Measurements from ENCODE around the gene SNRNP70. TPM values are rescaled to one million over a fixed set of nuclear protein-coding genes. Genes with fewer than 3 reads are reported as not detected.
"Not testable (repeated sequence)": the region's sequence is repeated elsewhere in the genome, so short reads cannot be mapped to it uniquely, and the experiment has no call there.

SNRNP70 gene
- total and polyA plus RNA-seq, 2 experiments from 2014 or later = 243 to 361 TPM

DNA sequence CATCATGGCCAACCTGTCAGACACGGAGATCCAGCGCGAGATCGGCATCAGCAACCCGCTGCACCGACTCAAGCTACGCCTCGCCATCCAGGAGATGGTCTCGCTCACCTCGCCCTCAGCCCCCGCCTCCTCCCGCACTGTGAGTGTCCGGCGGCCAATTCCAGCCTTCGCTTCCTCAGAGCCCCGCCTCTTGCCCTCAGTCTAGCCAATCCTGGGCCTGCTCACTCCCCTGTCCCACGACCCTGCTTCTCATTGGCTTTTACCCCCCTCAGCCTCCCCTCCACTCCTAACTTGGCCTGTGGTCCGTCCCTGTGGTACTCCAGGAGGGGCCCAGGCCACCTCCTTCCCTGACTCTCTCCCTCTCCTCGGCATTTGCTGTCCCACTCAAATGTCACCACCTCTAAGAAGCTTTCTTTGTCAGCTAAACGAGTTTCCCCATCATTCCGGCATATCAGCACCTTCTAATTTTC, 57.6 kb downstream of the SNRNP70 start:
- H3K4me1 ChIP-seq (ENCODE audit: insufficient read depth) = peaks cover 20% of the 10 kb centered on the region
- H3K9me3 Mint-ChIP-seq = no peaks in the 10 kb centered on the region
- H3K27ac Mint-ChIP-seq = no peak overlapping the region
- 0 out of 2 replicates have a peak, but pooled peaks cover 3% of the 10 kb centered on the region for H3K9me2 ChIP-seq (ENCODE audit: insufficient read depth)
- no peaks in the 10 kb centered on the region for H3K79me2 ChIP-seq (replicated peaks; ENCODE audit: insufficient read depth)
- H3K4me3 ChIP-seq = peak overlapping the region; percentile 64
- H4K20me1 ChIP-seq (replicated peaks; ENCODE audit: insufficient read depth) = no peaks in the 10 kb centered on the region
- no peaks in the 10 kb centered on the region for H3K36me3 ChIP-seq (ENCODE audit: insufficient read depth)
- peak overlapping the region; percentile 88 for H3K4me3 Mint-ChIP-seq
- peaks cover 13% of the 10 kb centered on the region for H3K27me3 Mint-ChIP-seq (ENCODE audit: insufficient read depth, low read depth, poor library complexity)
- H3K4me2 ChIP-seq = peak overlapping the region; percentile 84
- H3F3A ChIP-seq (replicated peaks; ENCODE audit: low read depth) = 0 out of 2 replicates have a peak, but pooled peaks cover 5% of the 10 kb centered on the region
- TF ChIP-seq POLR2AphosphoS5 (IDR thresholded peaks at IDR 0.05; ENCODE audit: low read depth) (peak; percentile 69), EZH2 (IDR thresholded peaks at IDR 0.05; ENCODE audit: low read depth, unreplicated experiment) (no peak)
- no peaks in the 10 kb centered on the region for H3K27me3 ChIP-seq (ENCODE audit: insufficient read depth)
- H3K4me1 Mint-ChIP-seq = peaks cover 28% of the 10 kb centered on the region
- H3K27ac ChIP-seq (ENCODE audit: low read depth) = no peak overlapping the region
- no peaks in the 10 kb centered on the region; the same call in 1 of the 3 replicates for H3K36me3 Mint-ChIP-seq (ENCODE audit: low read depth)
- peak; percentile 87 for ATAC-seq
- DNase-seq (ENCODE audit: low spot score) = peak; percentile 99
- H2AFZ ChIP-seq = no peak overlapping the region

DNA sequence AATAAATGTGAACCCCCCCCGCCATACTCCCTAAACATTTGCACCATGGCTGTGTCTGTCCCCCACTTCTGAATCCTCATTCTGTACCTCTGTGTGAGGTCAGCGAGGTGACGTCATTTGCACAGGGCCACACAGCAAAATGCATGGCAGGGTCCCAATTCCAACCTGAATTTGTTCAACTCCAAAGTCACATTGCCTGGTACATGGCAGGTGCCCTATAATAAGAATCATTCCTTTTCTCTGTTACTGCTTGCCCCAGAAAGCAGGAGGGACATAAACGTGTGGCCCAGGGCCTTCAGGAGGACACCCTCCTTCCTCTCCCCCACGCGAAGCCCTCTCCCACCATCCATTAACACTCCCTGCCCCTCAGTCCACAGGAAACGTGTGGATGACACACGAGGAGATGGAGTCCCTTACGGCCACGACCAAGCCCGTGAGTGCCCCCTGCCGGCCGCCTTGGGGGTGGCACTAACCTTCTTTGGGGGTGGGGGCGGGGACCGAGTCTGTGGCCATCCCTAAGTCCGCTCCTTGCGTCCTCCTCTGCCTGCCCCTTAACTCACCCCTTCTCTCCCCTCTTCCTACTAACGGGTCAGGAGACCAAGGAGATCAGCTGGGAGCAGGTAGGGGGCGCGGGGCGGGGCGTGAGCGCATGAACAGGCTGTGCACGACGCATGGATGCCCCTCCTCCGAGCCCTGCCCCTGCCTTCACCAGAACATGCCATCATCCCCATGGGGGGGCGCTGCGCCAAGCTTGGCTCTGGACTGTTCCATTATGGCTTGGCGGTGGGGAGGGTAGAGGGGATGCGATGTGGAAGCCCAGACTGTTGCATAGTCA, 60.5 kb downstream of the SNRNP70 start:
- Mint-ChIP-seq H3K9me3 (0 out of 3 replicates have a peak, but pooled peaks cover 3% of the 10 kb centered on the region), H3K4me1 (peaks cover 32% of the 10 kb centered on the region), H3K36me3 (ENCODE audit: low read depth) (no peaks in the 10 kb centered on the region; the same call in 1 of the 3 replicates), H3K4me3 (peak overlapping the region; percentile 83), H3K27me3 (ENCODE audit: insufficient read depth, low read depth, poor library complexity) (peaks cover 21% of the 10 kb centered on the region), H3K27ac (peak overlapping the region; percentile 98)
- H3F3A ChIP-seq (replicated peaks; ENCODE audit: low read depth) = peaks cover 17% of the 10 kb centered on the region
- no peaks in the 10 kb centered on the region for H3K36me3 ChIP-seq (ENCODE audit: insufficient read depth)
- H3K4me3 ChIP-seq = peak overlapping the region; percentile 70
- H3K79me2 ChIP-seq (replicated peaks; ENCODE audit: insufficient read depth) = no peaks in the 10 kb centered on the region
- peak overlapping the region; percentile 95 for H2AFZ ChIP-seq
- no peaks in the 10 kb centered on the region for H4K20me1 ChIP-seq (replicated peaks; ENCODE audit: insufficient read depth)
- peak overlapping the region; percentile 87 for H3K4me2 ChIP-seq
- 0 out of 2 replicates have a peak, but pooled peaks cover 7% of the 10 kb centered on the region for H3K9me2 ChIP-seq (ENCODE audit: insufficient read depth)
- DNase-seq (ENCODE audit: low spot score) = peak; percentile 98
- peak; percentile 20 for ATAC-seq
- peaks cover 20% of the 10 kb centered on the region for H3K4me1 ChIP-seq (ENCODE audit: insufficient read depth)
- H3K27me3 ChIP-seq (ENCODE audit: insufficient read depth) = no peaks in the 10 kb centered on the region
- H3K27ac ChIP-seq (ENCODE audit: low read depth) = peak overlapping the region; percentile 80
- no peak for TF ChIP-seq STAT1 (IDR thresholded peaks at IDR 0.05; ENCODE audit: unreplicated experiment)
- TF ChIP-seq EZH2 (IDR thresholded peaks at IDR 0.05; ENCODE audit: low read depth, unreplicated experiment) = no peak
- peak; percentile 70 for TF ChIP-seq CREB1 (CRISPR knock-in tag; IDR thresholded peaks at IDR 0.05; ENCODE audit: low read depth)
- TF ChIP-seq POLR2AphosphoS5 (IDR thresholded peaks at IDR 0.05; ENCODE audit: low read depth) = peak; percentile 53
- no peak for TF ChIP-seq ZNF114 (CRISPR knock-in tag; IDR thresholded peaks at IDR 0.05)
- TF ChIP-seq, protein P1, sequence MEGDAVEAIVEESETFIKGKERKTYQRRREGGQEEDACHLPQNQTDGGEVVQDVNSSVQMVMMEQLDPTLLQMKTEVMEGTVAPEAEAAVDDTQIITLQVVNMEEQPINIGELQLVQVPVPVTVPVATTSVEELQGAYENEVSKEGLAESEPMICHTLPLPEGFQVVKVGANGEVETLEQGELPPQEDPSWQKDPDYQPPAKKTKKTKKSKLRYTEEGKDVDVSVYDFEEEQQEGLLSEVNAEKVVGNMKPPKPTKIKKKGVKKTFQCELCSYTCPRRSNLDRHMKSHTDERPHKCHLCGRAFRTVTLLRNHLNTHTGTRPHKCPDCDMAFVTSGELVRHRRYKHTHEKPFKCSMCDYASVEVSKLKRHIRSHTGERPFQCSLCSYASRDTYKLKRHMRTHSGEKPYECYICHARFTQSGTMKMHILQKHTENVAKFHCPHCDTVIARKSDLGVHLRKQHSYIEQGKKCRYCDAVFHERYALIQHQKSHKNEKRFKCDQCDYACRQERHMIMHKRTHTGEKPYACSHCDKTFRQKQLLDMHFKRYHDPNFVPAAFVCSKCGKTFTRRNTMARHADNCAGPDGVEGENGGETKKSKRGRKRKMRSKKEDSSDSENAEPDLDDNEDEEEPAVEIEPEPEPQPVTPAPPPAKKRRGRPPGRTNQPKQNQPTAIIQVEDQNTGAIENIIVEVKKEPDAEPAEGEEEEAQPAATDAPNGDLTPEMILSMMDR (conservative IDR thresholded peaks at IDR 0.05; ENCODE audit: low read depth in 2 of 2) = peak; percentile 82 to 96

DNA sequence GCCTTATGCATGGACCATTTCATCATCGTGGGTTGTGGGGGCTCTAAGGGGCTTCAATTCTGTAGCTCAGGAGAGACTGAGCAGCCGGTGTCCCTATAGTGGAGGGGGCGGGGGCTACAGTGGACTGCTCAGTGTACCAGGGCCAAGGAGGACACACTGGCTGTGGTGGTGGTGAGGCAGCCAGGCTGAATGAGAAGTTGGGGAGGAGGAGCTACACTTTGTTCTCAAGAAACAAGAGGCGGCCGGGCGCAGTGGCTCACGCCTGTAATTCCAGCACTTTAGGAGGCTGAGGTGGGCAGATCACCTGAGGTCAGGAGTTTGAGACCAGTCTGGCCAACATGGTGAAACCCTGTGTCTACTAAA, 61.1 kb downstream of the SNRNP70 start:
- H3F3A ChIP-seq (replicated peaks; ENCODE audit: low read depth) = peaks cover 22% of the 10 kb centered on the region
- H3K27me3 ChIP-seq (ENCODE audit: insufficient read depth); H3K79me2 ChIP-seq (replicated peaks; ENCODE audit: insufficient read depth); H3K36me3 Mint-ChIP-seq (ENCODE audit: low read depth); H3K9me2 ChIP-seq (ENCODE audit: insufficient read depth); H3K36me3 ChIP-seq (ENCODE audit: insufficient read depth); H4K20me1 ChIP-seq (replicated peaks; ENCODE audit: insufficient read depth); H3K9me3 Mint-ChIP-seq: not testable (repeated sequence)
- TF ChIP-seq POLR2AphosphoS5 (IDR thresholded peaks at IDR 0.05; ENCODE audit: low read depth) = peak; percentile 42; the same call in 1 of the 2 replicates
- TF ChIP-seq, protein P2, sequence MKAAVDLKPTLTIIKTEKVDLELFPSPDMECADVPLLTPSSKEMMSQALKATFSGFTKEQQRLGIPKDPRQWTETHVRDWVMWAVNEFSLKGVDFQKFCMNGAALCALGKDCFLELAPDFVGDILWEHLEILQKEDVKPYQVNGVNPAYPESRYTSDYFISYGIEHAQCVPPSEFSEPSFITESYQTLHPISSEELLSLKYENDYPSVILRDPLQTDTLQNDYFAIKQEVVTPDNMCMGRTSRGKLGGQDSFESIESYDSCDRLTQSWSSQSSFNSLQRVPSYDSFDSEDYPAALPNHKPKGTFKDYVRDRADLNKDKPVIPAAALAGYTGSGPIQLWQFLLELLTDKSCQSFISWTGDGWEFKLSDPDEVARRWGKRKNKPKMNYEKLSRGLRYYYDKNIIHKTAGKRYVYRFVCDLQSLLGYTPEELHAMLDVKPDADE (IDR thresholded peaks at IDR 0.05) = peak; percentile 35; the same call in 1 of the 2 replicates
- Mint-ChIP-seq H3K4me1 (peaks cover 32% of the 10 kb centered on the region), H3K27me3 (ENCODE audit: insufficient read depth, low read depth, poor library complexity) (peaks cover 21% of the 10 kb centered on the region), H3K4me3 (peak overlapping the region; percentile 83), H3K27ac (peak overlapping the region; percentile 98)
- peaks cover 20% of the 10 kb centered on the region for H3K4me1 ChIP-seq (ENCODE audit: insufficient read depth)
- peak overlapping the region; percentile 87 for H3K4me2 ChIP-seq
- peak overlapping the region; percentile 80 for H3K27ac ChIP-seq (ENCODE audit: low read depth)
- peak; percentile 83 for DNase-seq (ENCODE audit: low spot score)
- ATAC-seq = peak; percentile 9
- peak overlapping the region; percentile 70 for H3K4me3 ChIP-seq
- H2AFZ ChIP-seq = peak overlapping the region; percentile 95

Data from GM23338 (cell line).